Measurements from ENCODE around the gene GOLGA6L26.
"Not testable (repeated sequence)": the region's sequence is repeated elsewhere in the genome, so short reads cannot be mapped to it uniquely, and the experiment has no call there.

GOLGA6L26 gene, protein sequence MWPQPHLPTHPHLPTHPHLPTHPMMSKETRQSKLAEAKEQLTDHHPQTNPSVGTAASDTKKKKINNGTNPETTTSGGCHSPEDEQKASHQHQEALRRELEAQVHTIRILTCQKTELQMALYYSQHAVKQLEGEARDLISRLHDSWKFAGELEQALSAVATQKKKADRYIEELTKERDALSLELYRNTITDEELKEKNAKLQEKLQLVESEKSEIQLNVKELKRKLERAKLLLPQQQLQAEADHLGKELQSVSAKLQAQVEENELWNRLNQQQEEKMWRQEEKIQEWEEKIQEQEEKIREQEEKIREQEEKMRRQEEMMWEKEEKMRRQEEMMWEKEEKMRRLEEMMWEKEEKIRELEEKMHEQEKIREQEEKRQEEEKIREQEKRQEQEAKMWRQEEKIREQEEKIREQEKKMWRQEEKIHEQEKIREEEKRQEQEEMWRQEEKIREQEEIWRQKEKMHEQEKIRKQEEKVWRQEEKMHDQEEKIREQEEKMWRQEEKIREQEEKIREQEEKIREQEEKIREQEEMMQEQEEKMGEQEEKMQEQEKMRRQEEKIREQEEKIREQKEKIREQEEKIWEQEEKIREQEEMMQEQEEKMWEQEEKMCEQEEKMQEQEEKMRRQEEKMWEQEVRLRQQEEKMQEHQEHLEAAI

DNA sequence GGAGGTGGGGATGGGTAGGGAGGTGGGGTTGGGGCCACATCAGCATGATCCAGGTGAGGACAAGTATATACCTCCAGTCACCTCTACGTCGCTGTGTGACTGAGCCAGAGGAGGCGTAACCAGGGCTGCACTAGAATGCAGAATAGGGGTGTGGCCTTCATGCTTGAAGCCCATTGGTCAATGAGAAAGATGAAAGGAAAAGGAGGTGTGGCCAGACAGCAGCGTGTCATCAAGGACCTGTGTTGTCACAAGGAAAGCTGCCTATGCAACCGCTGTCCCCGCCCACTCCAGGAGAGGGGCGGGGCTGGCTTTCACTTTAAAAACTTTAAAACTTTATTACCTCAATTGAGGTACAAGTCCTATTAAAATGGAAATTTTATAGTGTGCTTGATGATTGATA, at the start of gene GOLGA6L26:
TSS of gene GOLGA6L26 (minus strand) at position 101 of the 400 bp plus-strand sequence. CDS start at position 40, 61 bp downstream.
- not testable (repeated sequence) for DNase-seq (ENCODE audit: extremely low read depth, low read depth)

DNA sequence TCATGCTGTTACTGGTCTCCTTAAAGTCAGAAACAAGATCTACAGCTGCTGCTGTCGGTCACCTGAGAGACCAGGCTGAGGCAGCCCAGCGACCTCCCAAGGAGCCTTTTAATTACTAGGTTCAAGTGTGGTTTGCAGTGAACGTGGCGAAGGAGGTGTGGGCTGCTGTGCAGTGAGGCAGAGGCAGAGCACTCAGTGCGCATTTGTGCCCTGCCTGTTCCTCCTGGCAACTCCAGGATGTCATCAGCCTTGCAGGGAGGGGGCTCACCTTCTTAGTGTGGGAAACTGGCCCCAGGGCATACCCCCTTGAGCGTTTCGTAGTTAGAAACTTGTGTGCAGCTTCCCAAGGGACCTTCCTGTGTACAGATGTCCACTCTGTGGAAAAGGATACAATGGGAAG, 47.2 kb upstream of the GOLGA6L26 start:
- DNase-seq (ENCODE audit: extremely low read depth, low read depth): not testable (repeated sequence)

DNA sequence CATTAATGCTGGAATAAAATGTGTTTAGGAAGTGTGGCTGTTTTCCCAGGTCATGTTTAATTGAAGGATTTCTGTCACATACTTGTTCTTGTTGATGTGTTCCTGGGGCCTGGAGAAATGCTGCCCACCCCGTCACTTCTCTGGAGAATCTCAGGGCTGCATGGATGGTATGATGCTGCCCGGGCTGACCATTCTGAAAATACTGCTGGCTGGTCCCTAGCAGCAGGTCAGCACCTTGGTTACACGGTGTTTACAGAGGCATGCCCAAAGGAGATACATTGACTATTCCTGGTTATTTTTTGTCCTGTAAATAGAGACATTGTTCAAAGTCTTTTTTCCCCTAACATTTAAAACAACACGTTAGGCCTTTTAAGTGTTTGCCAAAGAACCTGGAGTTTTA, 46.7 kb upstream of the GOLGA6L26 start:
- not testable (repeated sequence) for DNase-seq (ENCODE audit: extremely low read depth, low read depth)

DNA sequence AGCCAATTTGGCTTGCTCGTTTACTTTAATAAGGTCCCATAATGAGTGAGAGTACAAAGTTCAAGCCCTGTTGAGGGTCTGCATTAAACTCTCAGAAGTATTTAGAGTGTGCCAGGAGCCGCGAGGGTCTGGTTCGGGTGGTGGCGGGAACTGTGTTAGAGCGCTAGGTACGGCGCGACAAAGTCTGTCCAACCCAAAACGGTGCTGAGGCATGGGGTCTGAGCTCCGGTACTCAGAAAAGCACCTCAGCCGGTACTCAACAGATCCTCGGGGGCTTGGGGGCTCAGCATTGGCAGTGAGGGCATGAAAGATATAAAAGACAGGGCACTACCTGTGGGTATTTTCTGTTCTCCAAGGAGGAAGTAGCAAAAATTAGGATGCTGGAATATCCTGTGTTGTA, 45.0 kb upstream of the GOLGA6L26 start:
- not testable (repeated sequence) for DNase-seq (ENCODE audit: extremely low read depth, low read depth)

DNA sequence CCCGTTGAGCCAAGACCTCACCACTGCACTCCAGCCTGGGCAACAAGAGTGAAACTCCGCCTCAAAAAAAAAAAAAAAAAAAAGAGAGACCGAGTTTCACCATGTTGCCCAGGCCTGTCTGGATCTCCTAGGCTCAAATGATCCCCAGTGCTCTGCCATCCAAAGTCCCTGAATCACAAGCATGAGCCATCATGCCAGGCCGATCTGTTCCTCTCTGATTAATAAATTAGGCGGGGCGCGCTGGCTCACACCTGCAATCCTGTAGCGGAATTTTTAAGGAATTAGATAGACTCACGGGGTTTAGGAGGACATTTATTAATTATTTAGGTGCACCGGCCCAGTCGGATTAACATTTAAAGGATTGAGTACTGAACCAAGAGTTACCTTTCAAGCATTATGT, 40.2 kb upstream of the GOLGA6L26 start:
- DNase-seq (ENCODE audit: extremely low read depth, low read depth): not testable (repeated sequence)

DNA sequence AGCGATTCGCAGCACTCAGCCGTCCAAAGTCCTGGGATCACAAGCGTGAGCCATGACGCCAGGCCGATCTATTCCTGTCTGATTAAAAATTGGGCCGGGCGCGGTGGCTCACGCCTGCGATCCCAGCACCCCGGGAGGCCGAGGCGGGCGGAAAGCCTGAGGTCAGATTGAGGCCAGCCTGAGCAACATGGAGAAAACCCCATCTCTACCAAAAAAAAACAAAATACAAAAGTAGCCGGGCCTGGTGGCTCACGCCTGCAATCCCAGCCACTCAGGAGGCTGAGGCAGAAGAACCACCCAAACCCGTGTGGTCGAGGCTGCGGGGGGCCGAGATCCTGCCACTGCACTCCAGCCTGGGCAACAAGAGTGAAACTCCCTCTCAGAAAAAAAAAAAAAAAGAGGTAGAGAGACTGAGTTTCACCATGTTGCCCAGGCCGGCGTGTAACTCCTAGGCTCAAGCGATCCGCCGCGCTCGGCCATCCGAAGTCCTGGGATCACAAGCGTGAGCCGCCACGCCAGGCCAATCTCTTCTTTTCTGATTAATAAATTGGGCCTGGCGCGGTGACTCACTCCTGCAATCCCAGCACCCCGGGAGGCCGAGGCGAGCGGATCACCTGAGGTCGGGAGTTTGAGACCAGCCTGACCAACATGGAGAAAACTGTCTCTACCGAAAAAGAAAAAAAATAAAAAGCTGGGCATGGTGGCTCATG, 39.0 kb upstream of the GOLGA6L26 start:
- DNase-seq (ENCODE audit: extremely low read depth, low read depth): not testable (repeated sequence)

DNA sequence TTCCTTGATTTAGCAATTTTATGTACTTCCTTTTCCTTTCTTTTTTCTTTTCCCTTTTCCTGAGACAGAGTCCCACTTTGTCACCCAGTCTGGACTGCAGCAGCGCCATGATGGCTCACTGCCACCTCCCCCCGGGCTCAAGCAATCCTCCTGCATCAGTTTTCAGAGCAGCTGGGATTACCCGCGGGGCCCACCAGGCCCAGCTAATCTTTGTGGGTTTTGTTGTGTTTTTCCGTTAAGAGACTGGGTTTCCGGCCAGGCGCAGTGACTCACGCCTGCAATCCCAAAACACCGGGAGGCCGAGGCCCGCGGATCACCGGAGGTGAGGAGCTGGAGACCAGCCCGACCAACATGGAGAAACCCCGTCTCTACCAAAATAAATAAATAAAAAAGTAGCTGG, 38.3 kb upstream of the GOLGA6L26 start:
- DNase-seq (ENCODE audit: extremely low read depth, low read depth): no peak
- TF ChIP-seq, protein P1, sequence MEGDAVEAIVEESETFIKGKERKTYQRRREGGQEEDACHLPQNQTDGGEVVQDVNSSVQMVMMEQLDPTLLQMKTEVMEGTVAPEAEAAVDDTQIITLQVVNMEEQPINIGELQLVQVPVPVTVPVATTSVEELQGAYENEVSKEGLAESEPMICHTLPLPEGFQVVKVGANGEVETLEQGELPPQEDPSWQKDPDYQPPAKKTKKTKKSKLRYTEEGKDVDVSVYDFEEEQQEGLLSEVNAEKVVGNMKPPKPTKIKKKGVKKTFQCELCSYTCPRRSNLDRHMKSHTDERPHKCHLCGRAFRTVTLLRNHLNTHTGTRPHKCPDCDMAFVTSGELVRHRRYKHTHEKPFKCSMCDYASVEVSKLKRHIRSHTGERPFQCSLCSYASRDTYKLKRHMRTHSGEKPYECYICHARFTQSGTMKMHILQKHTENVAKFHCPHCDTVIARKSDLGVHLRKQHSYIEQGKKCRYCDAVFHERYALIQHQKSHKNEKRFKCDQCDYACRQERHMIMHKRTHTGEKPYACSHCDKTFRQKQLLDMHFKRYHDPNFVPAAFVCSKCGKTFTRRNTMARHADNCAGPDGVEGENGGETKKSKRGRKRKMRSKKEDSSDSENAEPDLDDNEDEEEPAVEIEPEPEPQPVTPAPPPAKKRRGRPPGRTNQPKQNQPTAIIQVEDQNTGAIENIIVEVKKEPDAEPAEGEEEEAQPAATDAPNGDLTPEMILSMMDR (IDR thresholded peaks at IDR 0.05; ENCODE audit: low read depth, low read length): no peak

DNA sequence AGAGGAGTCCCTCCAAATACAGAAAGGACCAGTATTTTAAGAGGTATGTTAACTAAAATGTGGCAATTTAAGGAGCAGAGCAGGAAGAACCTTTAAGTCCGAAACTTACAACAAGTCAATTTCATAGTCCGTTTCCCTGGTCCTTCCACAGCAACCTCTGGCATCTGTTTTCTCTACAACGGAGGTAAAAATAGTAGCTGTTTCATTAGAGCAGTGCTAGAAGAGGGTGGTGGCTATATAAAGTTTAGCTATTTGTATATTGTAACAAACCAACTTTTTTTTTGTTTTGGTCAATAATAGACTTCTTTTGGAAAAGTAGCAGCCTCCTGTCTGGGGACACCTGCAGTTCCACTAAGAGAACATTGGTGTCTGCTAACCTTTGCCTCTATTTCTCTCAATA, 37.9 kb upstream of the GOLGA6L26 start:
- not testable (repeated sequence) for DNase-seq (ENCODE audit: extremely low read depth, low read depth)

DNA sequence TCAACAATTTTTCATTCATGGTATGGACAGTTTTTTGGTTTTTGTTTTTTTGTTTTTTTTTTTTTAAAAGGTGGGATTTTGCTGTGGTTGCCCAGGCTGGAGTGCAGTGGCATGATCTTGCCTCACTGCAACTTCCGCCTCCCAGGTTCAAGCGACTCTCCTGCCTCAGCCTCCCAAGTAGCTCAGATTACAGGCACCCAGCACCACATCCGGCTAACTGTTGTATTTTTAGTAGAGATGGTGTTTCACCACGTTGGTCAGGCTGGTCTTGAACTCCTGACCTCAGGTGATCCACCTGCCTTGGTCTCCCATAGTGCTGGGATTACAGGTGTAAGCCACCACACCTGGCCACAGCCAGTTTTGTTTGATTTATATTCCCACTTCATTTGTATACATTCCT, 37.1 kb upstream of the GOLGA6L26 start:
- DNase-seq (ENCODE audit: extremely low read depth, low read depth): not testable (repeated sequence)

DNA sequence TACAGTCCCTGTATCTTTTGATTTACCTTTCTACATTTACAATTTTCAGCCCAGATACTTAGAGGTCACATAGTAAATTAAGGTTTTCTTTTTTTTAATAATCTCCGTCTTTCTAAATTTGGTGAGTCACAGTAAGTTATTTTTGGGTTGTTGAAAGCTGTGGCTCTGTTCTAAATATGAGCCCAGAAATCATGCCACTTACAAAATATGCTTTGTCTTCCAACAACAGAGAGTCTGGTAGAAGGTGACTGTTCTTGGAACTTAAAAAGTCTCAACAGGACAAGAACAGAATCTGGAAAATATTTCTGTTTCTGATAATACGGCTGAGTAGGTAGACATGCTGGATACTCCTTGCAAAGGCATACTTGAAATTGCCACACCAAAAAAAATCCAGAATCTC, 36.6 kb upstream of the GOLGA6L26 start:
- DNase-seq (ENCODE audit: extremely low read depth, low read depth): no peak
- TF ChIP-seq, protein P1 (IDR thresholded peaks at IDR 0.05; ENCODE audit: low read depth, low read length): no peak

DNA sequence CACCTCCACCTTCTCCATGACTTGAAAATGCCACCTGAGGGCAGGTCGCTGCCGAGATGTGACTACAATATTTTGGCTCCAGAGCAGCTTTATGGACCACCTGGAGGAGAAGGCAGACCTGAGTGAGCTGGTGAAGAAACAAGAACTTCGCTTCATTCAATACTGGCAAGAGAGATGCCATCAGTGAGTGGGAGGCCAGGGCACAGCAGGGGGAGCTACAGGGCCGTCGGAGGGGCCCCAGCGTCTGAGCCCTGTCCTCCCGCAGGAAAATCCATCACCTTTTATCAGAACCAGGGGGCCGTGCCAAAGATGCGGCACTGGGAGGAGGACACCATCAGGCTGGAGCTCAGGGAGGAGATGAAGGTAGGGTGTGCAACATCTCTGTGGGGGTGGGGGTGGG, 30.3 kb upstream of the GOLGA6L26 start:
- DNase-seq (ENCODE audit: extremely low read depth, low read depth): not testable (repeated sequence)

DNA sequence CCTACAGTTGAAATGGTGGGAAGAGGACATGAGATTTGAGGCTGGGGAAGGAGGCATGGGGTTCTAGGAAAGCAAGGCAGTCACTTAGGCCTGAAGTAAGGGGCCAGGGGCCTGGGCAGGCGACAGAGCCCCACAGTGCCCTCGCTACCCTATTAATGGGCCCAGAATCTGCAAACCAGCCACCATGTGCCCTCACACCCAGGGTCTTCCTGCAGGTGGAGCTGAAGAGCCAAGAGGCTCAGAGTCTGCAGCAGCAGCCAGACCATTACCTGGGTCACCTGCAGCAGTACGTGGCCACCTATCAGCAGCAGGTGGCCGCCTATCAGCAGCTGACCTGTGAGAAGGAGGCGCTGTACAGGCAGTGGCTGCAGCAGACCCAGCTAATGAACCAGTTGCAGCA, 28.6 kb upstream of the GOLGA6L26 start:
- DNase-seq (ENCODE audit: extremely low read depth, low read depth): not testable (repeated sequence)

DNA sequence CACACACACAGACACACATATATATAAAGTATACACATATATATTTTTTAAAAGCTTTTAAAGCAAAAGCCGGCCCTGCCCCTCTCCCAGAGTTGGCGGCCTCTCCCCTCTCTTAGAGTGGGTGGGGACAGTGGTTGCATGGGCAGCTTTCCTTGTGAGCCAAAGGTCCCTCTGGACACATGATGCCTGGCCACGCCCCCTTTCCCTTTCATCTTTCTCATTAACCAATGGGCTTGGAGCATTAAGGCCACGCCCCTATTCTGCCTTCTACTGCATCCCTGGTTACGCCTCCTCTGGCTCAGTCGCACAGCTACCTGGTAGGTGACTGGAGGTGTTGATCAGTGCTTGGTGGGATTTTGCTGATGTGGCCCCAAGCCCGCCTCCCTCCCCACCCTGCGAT, 20.5 kb upstream of the GOLGA6L26 start, which contains the start of gene GOLGA8S:
TSS of gene GOLGA8S (plus strand) at position 301 of the 400 bp plus-strand sequence. CDS start at position 363, 62 bp downstream.
- not testable (repeated sequence) for DNase-seq (ENCODE audit: extremely low read depth, low read depth)

DNA sequence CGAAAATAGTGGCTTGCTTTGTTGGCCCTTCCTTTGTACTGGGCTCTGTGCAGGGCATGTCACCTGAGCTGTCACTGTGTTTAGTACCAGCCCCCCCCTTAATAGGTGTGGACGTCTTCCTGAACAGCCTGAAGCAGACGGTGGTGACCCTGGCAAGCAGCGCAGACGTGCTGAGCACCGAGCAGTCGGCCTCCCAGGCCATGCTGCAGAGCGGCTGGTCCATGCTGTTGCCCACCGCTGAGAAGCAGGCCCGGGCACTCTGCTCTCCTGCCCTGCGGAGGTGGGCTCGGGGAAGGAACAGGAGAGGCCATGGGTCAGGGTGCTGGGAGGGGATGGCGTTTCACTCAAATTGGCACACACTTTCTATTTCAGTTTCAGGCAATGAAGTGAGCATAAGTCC, 22.8 kb downstream of the GOLGA6L26 start:
- not testable (repeated sequence) for DNase-seq (ENCODE audit: extremely low read depth, low read depth)

DNA sequence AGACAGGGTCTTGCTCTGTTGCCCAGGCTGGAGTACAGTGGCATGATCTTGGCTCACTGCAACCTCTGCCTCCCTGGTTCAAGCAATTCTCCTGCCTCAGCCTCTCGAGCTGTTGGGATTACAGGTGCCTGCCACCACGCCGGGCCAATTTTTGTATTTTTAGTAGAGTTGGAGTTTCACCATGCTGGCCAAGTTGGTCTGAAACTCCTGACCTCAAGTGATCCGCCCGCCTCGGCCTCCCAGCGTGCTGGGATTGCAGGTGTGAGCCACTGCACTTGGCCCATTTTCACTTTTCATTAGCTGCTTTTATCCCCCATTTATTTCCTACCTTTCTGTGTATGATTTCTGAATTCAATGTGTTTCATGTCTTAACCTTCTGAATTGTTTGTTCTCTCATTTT, 28.1 kb downstream of the GOLGA6L26 start:
- not testable (repeated sequence) for DNase-seq (ENCODE audit: extremely low read depth, low read depth)

DNA sequence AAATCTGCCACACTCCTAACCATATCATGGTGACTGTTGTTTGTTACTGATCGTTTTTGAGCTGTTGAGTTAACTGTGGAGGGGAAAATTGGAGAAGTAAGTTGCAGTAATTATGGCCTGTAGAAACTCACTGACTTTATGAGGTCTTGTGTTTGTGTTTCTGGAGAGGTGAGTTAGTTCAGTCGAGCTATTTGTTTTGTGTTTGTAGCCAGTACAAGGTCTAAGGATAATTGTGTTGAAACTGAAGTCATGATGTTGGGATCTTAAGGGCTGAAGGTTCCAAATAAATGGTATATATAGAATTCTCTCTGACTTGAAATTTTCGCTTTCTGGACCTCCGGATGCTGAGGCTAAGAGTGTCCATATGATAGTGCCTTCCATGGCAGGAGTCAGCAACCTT, 29.2 kb downstream of the GOLGA6L26 start:
- not testable (repeated sequence) for DNase-seq (ENCODE audit: extremely low read depth, low read depth)

DNA sequence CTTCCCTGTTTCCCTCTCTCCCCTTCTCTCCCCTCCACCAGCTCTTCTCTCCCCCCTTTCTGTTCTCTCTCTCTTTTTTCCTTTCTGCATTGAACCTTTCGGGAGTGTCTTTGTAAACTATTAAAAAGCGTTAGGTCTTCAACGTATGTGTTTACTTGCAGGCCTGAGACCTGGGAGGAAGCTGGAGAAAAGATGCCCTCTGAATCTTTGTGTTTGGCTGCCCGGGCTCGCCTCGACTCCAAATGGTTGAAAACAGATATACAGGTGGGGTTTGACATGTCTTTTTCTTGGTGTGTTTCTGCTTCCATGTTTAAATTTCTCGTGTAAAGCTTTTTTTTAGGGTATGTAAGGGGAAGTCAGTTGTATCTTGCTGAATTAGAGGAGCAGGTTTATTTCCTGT, 29.7 kb downstream of the GOLGA6L26 start:
- not testable (repeated sequence) for DNase-seq (ENCODE audit: extremely low read depth, low read depth)

DNA sequence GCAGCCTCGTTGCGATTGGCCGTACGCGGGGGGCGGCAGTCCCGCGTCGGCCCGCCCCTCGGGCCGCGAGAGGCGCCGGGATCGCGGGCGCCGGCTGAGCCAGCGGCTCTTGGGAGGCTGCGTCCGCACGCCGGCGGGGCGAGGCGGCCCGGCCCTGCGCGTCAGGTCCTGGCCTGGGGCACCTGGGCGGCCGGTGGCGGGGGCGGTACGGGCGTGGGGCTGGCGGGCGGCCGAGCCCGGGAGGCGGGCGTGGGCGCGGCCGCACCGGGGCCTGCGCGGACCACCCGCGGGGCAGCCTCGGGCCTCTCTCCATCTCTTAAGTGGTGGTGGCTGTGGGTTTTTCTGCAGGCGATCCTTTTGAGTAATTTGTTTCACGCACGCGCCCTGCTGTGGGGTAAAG, 30.3 kb downstream of the GOLGA6L26 start:
- DNase-seq (ENCODE audit: extremely low read depth, low read depth): not testable (repeated sequence)
